GM23338 (cell line): ENCODE results near the gene NSMCE1. TPM values are rescaled to one million over a fixed set of nuclear protein-coding genes. Genes with fewer than 3 reads are reported as not detected.

Experiments
- ATAC-seq: fragments of 200-7000 bp; cut with Tn5 transposase; 3 replicates; pipeline ENCODE4 v1.9.1; 2020
- DNase-seq: peaks from one replicate; pipeline ENCODE4 v3.0.0-alpha.2; 2015; ENCODE audit warnings: low spot score
- H2AFZ ChIP-seq: fragments of 200-600 bp; sonication (generic); 2 replicates; pipeline ENCODE4 v1.8.0; 2016; ENCODE audit warnings: antibody characterized with exemption, mild to moderate bottlenecking, moderate library complexity
- H3F3A ChIP-seq: fragments of 200-600 bp; sonication (generic); replicated peaks from 2 replicates; pipeline ENCODE4 v1.8.0; 2017; ENCODE audit warnings: antibody characterized with exemption, mixed run types, low read depth
- H3K27ac ChIP-seq: fragments of 200-600 bp; sonication (generic); 2 replicates; pipeline ENCODE4 v1.6.1; 2016; ENCODE audit warnings: low read depth
- H3K27me3 ChIP-seq: fragments of 200-600 bp; sonication (generic); 2 replicates; pipeline ENCODE4 v1.8.0; 2016; ENCODE audit warnings: mild to moderate bottlenecking, mixed run types, moderate library complexity; ENCODE audit not compliant: insufficient read depth
- H3K36me3 ChIP-seq: fragments of 200-600 bp; sonication (generic); 2 replicates; pipeline ENCODE4 v1.8.0; 2016; ENCODE audit warnings: mild to moderate bottlenecking; ENCODE audit not compliant: insufficient read depth
- H3K4me1 ChIP-seq: fragments of 200-600 bp; sonication (generic); 2 replicates; pipeline ENCODE4 v1.8.0; 2016; ENCODE audit warnings: mild to moderate bottlenecking, moderate library complexity; ENCODE audit not compliant: insufficient read depth
- H3K4me2 ChIP-seq: fragments of 200-600 bp; sonication (generic); 2 replicates; pipeline ENCODE4 v1.7.1; 2017; ENCODE audit warnings: mixed run types
- H3K4me3 ChIP-seq: fragments of 200-600 bp; sonication (generic); 2 replicates; pipeline ENCODE4 v1.6.1; 2016; ENCODE audit warnings: mixed run types
- H3K79me2 ChIP-seq: fragments of 200-600 bp; sonication (generic); replicated peaks from 2 replicates; pipeline ENCODE4 v1.8.0; 2017; ENCODE audit warnings: mild to moderate bottlenecking; ENCODE audit not compliant: insufficient read depth
- H3K9me2 ChIP-seq: fragments of 200-600 bp; sonication (generic); 2 replicates; pipeline ENCODE4 v1.8.0; 2017; ENCODE audit not compliant: insufficient read depth
- H4K20me1 ChIP-seq: fragments of 200-600 bp; sonication (generic); replicated peaks from 2 replicates; pipeline ENCODE4 v1.8.0; 2017; ENCODE audit warnings: mild to moderate bottlenecking; ENCODE audit not compliant: insufficient read depth
- H3K27ac Mint-ChIP-seq: 2 replicates; pipeline ENCODE4 v1.8.0; 2020; ENCODE audit warnings: inconsistent platforms, mild to moderate bottlenecking, moderate library complexity, mixed read lengths
- H3K27me3 Mint-ChIP-seq: 3 replicates; pipeline ENCODE4 v1.8.0; 2022; ENCODE audit warnings: low read depth, mild to moderate bottlenecking, moderate library complexity, mixed read lengths, inconsistent platforms; ENCODE audit not compliant: insufficient read depth, poor library complexity
- H3K36me3 Mint-ChIP-seq: 3 replicates; pipeline ENCODE4 v1.8.0; 2021; ENCODE audit warnings: low read depth, mild to moderate bottlenecking, inconsistent platforms, moderate library complexity, mixed read lengths
- H3K4me1 Mint-ChIP-seq: 3 replicates; pipeline ENCODE4 v1.8.0; 2020; ENCODE audit warnings: mild to moderate bottlenecking, inconsistent platforms, mixed read lengths
- H3K4me3 Mint-ChIP-seq: 3 replicates; pipeline ENCODE4 v1.8.0; 2021; ENCODE audit warnings: moderate library complexity, mild to moderate bottlenecking, inconsistent platforms, mixed read lengths
- H3K9me3 Mint-ChIP-seq: 3 replicates; pipeline ENCODE4 v1.8.0; 2020; ENCODE audit warnings: moderate library complexity, mild to moderate bottlenecking, inconsistent platforms, mixed read lengths
- CREB1 ChIP-seq: fragments of 250-450 bp; sonication (Bioruptor Pico); IDR thresholded peaks from 2 replicates; pipeline ENCODE4 v1.5.0; 2020; ENCODE audit warnings: low read depth, mild to moderate bottlenecking, moderate library complexity
- ETS1 ChIP-seq: IDR thresholded peaks from 2 replicates; pipeline ENCODE4 v1.6.1; 2016; ENCODE audit warnings: antibody characterized with exemption
- EZH2 ChIP-seq: fragments of 200-600 bp; sonication (generic); IDR thresholded peaks from one replicate; pipeline ENCODE4 v1.8.0; 2017; ENCODE audit warnings: antibody characterized with exemption, mild to moderate bottlenecking, low read depth; ENCODE audit not compliant: unreplicated experiment
- EZH2phosphoT487 ChIP-seq: fragments of 200-600 bp; sonication (generic); IDR thresholded peaks from one replicate; pipeline ENCODE4 v1.8.1; 2018; ENCODE audit warnings: antibody characterized with exemption; ENCODE audit not compliant: unreplicated experiment
- JUNB ChIP-seq: IDR thresholded peaks from one replicate; pipeline ENCODE4 v1.6.1; 2016; ENCODE audit warnings: antibody characterized with exemption; ENCODE audit not compliant: unreplicated experiment
- NANOG ChIP-seq: IDR thresholded peaks from 2 replicates; pipeline ENCODE4 v1.6.1; 2016; ENCODE audit warnings: antibody characterized with exemption, borderline replicate concordance
- POLR2AphosphoS5 ChIP-seq: IDR thresholded peaks from 2 replicates; pipeline ENCODE4 v1.6.1; 2016; ENCODE audit warnings: antibody characterized with exemption, low read depth
- STAT1 ChIP-seq: IDR thresholded peaks from one replicate; pipeline ENCODE4 v1.6.1; 2016; ENCODE audit warnings: antibody characterized with exemption; ENCODE audit not compliant: unreplicated experiment
- ZNF114 ChIP-seq: fragments of 250-450 bp; sonication (Bioruptor Pico); IDR thresholded peaks from 2 replicates; pipeline ENCODE4 v1.5.0; 2020; ENCODE audit warnings: mild to moderate bottlenecking, moderate library complexity
- ZNF331 ChIP-seq: fragments of 250-450 bp; sonication (Bioruptor Pico); IDR thresholded peaks from 2 replicates; pipeline ENCODE4 v1.5.0; 2020; ENCODE audit warnings: low read depth, mild to moderate bottlenecking, moderate library complexity
- ZNF462 ChIP-seq: fragments of 250-450 bp; sonication (Bioruptor Pico); IDR thresholded peaks from 2 replicates; pipeline ENCODE4 v1.5.0; 2020; ENCODE audit warnings: mild to moderate bottlenecking, moderate library complexity
- polyA plus RNA-seq: library from polyadenylated mRNA; unstranded; fragments of >200 nt; fragmentation: Nextera tagmentation; extraction: Ambion mirVana; gene quantifications from 2 replicates; pipeline ENCODE4 v1.2.1, GENCODE V29; 2016
- total RNA-seq: library from RNA; depleted of rRNA; stranded (reverse); fragments of >200 nt; shearing (Covaris generic); gene quantifications from 2 replicates; pipeline ENCODE4 v1.2.3, GENCODE V29; 2014
- TF ChIP-seq, protein P1 (sequence below), 2 experiments: fragments of 200-600 bp in 1 of 2; sonication (generic) in 1 of 2; conservative IDR thresholded peaks; 2 replicates each; pipeline versions ENCODE4 v1.5.1 to v1.6.1; 2016 to 2017; ENCODE audit warnings: antibody characterized with exemption in 2 of 2, low read depth in 2 of 2, mild to moderate bottlenecking in 2 of 2, moderate library complexity in 1 of 2
- TF ChIP-seq, protein P2 (sequence below): IDR thresholded peaks from one replicate; pipeline ENCODE4 v1.6.1; 2018; ENCODE audit warnings: antibody characterized with exemption; ENCODE audit not compliant: unreplicated experiment

NSMCE1 gene
- total and polyA plus RNA-seq, 2 experiments from 2014 or later, result 30.6 to 50.8 TPM

DNA sequence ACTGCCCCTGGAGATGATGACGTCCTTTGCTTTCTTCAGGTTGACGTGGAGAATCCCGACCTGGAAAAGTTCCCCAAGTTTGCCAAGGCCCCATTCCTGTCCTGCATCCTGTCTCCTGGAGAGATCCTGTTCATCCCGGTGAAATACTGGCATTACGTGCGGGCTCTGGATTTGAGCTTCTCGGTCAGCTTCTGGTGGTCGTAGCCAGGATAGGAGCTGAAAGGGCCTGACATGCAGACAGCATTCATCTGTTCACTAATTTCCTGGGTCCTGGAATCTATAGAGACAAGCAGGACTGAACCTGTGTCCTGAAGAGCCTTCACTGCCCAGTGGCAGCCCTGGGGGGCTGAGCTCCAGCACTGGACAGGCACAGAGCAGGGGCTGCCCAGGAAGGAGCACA is 48.0 kb downstream of the NSMCE1 start:
- no peaks in the 10 kb centered on the region for H3K9me2 ChIP-seq
- H3F3A ChIP-seq, result no peaks in the 10 kb centered on the region
- H3K27ac ChIP-seq, result no peak overlapping the region
- H3K4me2 ChIP-seq, result no peak overlapping the region
- TF ChIP-seq POLR2AphosphoS5 (no peak), EZH2 (no peak), ZNF331 (CRISPR knock-in tag) (no peak), JUNB (no peak), EZH2phosphoT487 (no peak), ETS1 (no peak), STAT1 (no peak), ZNF114 (CRISPR knock-in tag) (no peak), NANOG (no peak), CREB1 (CRISPR knock-in tag) (no peak), ZNF462 (CRISPR knock-in tag) (no peak)
- TF ChIP-seq, protein P1, sequence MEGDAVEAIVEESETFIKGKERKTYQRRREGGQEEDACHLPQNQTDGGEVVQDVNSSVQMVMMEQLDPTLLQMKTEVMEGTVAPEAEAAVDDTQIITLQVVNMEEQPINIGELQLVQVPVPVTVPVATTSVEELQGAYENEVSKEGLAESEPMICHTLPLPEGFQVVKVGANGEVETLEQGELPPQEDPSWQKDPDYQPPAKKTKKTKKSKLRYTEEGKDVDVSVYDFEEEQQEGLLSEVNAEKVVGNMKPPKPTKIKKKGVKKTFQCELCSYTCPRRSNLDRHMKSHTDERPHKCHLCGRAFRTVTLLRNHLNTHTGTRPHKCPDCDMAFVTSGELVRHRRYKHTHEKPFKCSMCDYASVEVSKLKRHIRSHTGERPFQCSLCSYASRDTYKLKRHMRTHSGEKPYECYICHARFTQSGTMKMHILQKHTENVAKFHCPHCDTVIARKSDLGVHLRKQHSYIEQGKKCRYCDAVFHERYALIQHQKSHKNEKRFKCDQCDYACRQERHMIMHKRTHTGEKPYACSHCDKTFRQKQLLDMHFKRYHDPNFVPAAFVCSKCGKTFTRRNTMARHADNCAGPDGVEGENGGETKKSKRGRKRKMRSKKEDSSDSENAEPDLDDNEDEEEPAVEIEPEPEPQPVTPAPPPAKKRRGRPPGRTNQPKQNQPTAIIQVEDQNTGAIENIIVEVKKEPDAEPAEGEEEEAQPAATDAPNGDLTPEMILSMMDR (conservative IDR thresholded peaks at IDR 0.05; ENCODE audit: low read depth in 2 of 2), result no peak
- TF ChIP-seq, protein P2, sequence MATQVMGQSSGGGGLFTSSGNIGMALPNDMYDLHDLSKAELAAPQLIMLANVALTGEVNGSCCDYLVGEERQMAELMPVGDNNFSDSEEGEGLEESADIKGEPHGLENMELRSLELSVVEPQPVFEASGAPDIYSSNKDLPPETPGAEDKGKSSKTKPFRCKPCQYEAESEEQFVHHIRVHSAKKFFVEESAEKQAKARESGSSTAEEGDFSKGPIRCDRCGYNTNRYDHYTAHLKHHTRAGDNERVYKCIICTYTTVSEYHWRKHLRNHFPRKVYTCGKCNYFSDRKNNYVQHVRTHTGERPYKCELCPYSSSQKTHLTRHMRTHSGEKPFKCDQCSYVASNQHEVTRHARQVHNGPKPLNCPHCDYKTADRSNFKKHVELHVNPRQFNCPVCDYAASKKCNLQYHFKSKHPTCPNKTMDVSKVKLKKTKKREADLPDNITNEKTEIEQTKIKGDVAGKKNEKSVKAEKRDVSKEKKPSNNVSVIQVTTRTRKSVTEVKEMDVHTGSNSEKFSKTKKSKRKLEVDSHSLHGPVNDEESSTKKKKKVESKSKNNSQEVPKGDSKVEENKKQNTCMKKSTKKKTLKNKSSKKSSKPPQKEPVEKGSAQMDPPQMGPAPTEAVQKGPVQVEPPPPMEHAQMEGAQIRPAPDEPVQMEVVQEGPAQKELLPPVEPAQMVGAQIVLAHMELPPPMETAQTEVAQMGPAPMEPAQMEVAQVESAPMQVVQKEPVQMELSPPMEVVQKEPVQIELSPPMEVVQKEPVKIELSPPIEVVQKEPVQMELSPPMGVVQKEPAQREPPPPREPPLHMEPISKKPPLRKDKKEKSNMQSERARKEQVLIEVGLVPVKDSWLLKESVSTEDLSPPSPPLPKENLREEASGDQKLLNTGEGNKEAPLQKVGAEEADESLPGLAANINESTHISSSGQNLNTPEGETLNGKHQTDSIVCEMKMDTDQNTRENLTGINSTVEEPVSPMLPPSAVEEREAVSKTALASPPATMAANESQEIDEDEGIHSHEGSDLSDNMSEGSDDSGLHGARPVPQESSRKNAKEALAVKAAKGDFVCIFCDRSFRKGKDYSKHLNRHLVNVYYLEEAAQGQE, result no peak
- no peaks in the 10 kb centered on the region for H4K20me1 ChIP-seq
- H3K27me3 ChIP-seq, result no peaks in the 10 kb centered on the region
- H3K4me3 ChIP-seq, result no peak overlapping the region
- Mint-ChIP-seq H3K9me3 (peaks cover 3% of the 10 kb centered on the region; the same call in 2 of the 3 replicates), H3K4me3 (no peak overlapping the region), H3K4me1 (no peaks in the 10 kb centered on the region; the same call in 2 of the 3 replicates), H3K27ac (no peak overlapping the region), H3K27me3 (peaks cover 3% of the 10 kb centered on the region), H3K36me3 (peaks cover 4% of the 10 kb centered on the region)
- DNase-seq, result no peak
- no peaks in the 10 kb centered on the region for H3K79me2 ChIP-seq
- ATAC-seq, result no peak
- no peak overlapping the region for H2AFZ ChIP-seq
- H3K4me1 ChIP-seq, result no peaks in the 10 kb centered on the region
- no peaks in the 10 kb centered on the region for H3K36me3 ChIP-seq
